ENCODE results near the gene INCENP.
"Not testable (repeated sequence)": the region's sequence is repeated elsewhere in the genome, so short reads cannot be mapped to it uniquely, and the experiment has no call there.

Gene INCENP

DNA sequence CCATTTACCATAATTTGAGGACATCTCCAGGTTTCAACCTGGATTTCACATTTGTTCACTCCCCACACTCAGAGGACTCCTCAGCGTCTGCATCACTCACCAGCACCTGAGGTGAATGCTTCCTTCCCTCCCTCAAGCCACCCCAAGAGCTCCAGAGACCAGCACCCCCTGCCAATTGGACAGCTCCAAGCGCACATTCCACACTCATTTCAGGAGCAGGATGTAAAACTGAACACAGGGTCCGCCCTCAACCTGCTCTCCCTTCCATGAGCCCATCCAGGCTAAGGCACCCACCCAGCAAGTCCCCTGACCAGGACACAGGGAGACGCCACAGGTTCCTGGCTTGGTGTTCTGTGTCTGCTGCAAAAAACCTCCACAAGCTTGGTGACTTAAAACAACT lies 70.1 kb downstream of the INCENP start:
- H3K4me3 ChIP-seq (ENCODE audit: low read depth in 1 of 2, low read length in 2 of 2), result no peak overlapping the region
- H3K27me3 ChIP-seq (ENCODE audit: control insufficient read depth in 1 of 2, insufficient read depth in 2 of 2, low read length in 2 of 2), result peaks cover 0 to 6% of the 10 kb centered on the region in 2 donors
- no peaks in the 10 kb centered on the region for H3K36me3 ChIP-seq (ENCODE audit: insufficient read depth, low read length)
- H3K9ac ChIP-seq (ENCODE audit: low read length), result no peak overlapping the region
- no peak overlapping the region for H3K27ac ChIP-seq (ENCODE audit: low read depth, low read length)
- no peaks in the 10 kb centered on the region for H3K4me1 ChIP-seq (ENCODE audit: insufficient read depth, low read length)
- H3K9me3 ChIP-seq (ENCODE audit: low read length), result no peaks in the 10 kb centered on the region

DNA sequence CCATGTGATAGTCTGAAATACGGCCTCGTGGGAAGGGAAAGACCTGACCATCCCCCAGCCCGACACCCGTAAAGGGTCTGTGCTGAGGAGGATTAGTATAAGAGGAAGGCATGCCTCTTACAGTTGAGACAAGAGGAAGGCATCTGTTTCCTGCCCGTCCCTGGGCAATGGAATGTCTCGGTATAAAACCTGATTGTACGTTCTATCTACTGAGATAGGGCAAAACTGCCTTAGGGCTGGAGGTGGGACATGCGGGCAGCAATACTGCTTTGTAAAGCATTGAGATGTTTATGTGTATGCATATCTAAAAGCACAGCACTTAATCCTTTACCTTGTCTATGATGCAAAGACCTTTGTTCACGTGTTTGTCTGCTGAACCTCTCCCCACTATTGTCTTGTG lies 71.2 kb downstream of the INCENP start:
- H3K4me1 ChIP-seq (ENCODE audit: insufficient read depth, low read length); H3K9me3 ChIP-seq (ENCODE audit: low read length); H3K27me3 ChIP-seq (ENCODE audit: control insufficient read depth in 1 of 2, insufficient read depth in 2 of 2, low read length in 2 of 2); H3K27ac ChIP-seq (ENCODE audit: low read depth, low read length); H3K9ac ChIP-seq (ENCODE audit: low read length); H3K36me3 ChIP-seq (ENCODE audit: insufficient read depth, low read length); H3K4me3 ChIP-seq (ENCODE audit: low read depth in 1 of 2, low read length in 2 of 2): not testable (repeated sequence)

DNA sequence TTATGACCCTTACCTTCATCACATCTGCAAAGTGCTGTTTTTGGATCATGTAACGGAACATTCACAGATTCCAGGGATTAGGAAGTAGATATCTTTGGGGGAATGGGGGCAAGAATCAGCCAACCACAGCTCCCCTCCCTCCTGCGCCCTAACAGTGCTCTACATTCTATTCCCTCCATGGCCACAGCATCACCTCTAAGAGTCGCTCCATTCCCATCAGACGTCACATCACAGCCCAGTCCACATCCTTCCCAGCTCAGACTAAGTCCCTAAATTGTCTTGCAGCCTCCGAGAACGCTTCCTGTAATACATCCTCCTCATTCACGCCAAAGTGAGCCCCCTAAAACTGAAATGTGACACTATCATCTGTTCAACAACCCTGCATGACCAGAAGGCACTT lies 72.1 kb downstream of the INCENP start:
- H3K36me3 ChIP-seq (ENCODE audit: insufficient read depth, low read length), result no peaks in the 10 kb centered on the region
- no peaks in the 10 kb centered on the region for H3K9me3 ChIP-seq (ENCODE audit: low read length)
- H3K27ac ChIP-seq (ENCODE audit: low read depth, low read length), result no peak overlapping the region
- no peaks in the 10 kb centered on the region for H3K27me3 ChIP-seq (ENCODE audit: control insufficient read depth in 1 of 2, insufficient read depth in 2 of 2, low read length in 2 of 2)
- no peaks in the 10 kb centered on the region for H3K4me1 ChIP-seq (ENCODE audit: insufficient read depth, low read length)
- no peak overlapping the region for H3K4me3 ChIP-seq (ENCODE audit: low read depth in 1 of 2, low read length in 2 of 2)
- no peak overlapping the region for H3K9ac ChIP-seq (ENCODE audit: low read length)

DNA sequence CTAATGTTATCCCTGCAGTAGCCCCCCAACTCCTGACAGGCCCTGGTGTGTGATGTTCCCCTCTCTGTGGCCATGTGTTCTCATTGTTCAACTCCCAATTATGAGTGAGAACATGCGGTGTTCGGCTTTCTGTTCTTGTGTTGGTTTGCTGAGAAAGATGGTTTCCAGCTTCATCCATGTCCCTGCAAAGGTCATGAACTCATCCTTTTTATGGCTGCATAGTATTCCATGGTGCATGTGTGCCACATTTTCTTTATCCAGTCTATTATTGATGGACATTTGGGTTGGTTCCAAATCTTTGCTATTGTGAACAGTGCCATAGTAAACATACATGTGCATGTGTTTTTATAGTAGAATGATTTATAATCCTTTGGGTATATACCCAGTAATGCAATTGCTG lies 73.6 kb downstream of the INCENP start:
- not testable (repeated sequence) for H3K9ac ChIP-seq (ENCODE audit: low read length); H3K4me3 ChIP-seq (ENCODE audit: low read depth in 1 of 2, low read length in 2 of 2); H3K4me1 ChIP-seq (ENCODE audit: insufficient read depth, low read length); H3K9me3 ChIP-seq (ENCODE audit: low read length); H3K27me3 ChIP-seq (ENCODE audit: control insufficient read depth in 1 of 2, insufficient read depth in 2 of 2, low read length in 2 of 2); H3K27ac ChIP-seq (ENCODE audit: low read depth, low read length); H3K36me3 ChIP-seq (ENCODE audit: insufficient read depth, low read length)

DNA sequence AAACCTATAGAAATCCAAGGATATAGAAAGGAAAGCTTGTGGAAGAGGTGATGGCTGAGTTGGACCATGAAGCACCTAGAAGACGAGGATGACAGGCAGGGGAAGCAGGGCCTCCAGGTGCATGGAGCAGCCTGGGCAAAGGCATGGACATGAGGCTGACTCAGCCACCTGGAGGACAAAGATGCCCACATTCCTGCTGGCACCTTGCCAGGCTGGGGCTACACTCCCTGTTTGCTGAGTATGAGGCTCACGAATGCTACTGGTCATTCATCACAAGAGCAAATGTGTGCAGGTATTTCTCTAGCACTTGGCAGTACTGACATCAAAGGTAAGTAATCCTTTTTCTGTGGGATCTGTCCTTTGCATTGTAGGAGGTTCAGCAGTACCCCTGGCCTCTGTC lies 77.6 kb downstream of the INCENP start:
- no peaks in the 10 kb centered on the region for H3K9me3 ChIP-seq (ENCODE audit: low read length)
- H3K27ac ChIP-seq (ENCODE audit: low read depth, low read length), result no peak overlapping the region
- H3K27me3 ChIP-seq (ENCODE audit: control insufficient read depth in 1 of 2, insufficient read depth in 2 of 2, low read length in 2 of 2), result no peaks in the 10 kb centered on the region
- no peak overlapping the region for H3K4me3 ChIP-seq (ENCODE audit: low read depth in 1 of 2, low read length in 2 of 2)
- H3K36me3 ChIP-seq (ENCODE audit: insufficient read depth, low read length), result no peaks in the 10 kb centered on the region
- no peaks in the 10 kb centered on the region for H3K4me1 ChIP-seq (ENCODE audit: insufficient read depth, low read length)
- H3K9ac ChIP-seq (ENCODE audit: low read length), result no peak overlapping the region
